Stomach (tissue), 4 donors: Measurements from ENCODE around the gene GPLD1.

Experiments used
- CTCF ChIP-seq, 7 experiments: fragments of 450-650 bp in 4 of 7; fragments of 200-600 bp in 3 of 7; sonication (generic) in 3 of 7; IDR thresholded peaks; one replicate each; pipeline ENCODE4 v1.5.1; 2016 to 2019; ENCODE audit warnings: antibody characterized with exemption in 7 of 7, control low read depth in 2 of 7, mild to moderate bottlenecking in 1 of 7
- EP300 ChIP-seq: sonication (generic); formaldehyde crosslinking; IDR thresholded peaks from one replicate; pipeline ENCODE4 v1.6.1; 2017; ENCODE audit warnings: antibody characterized with exemption
- POLR2A ChIP-seq, 4 donors: fragments of 450-650 bp; IDR thresholded peaks; one replicate each; pipeline ENCODE4 v1.6.1; 2016; ENCODE audit warnings: antibody characterized with exemption in 4 of 4, control low read depth in 2 of 4, mild to moderate bottlenecking in 1 of 4, moderate library complexity in 1 of 4
- POLR2AphosphoS5 ChIP-seq, 3 donors: sonication (generic); formaldehyde crosslinking; IDR thresholded peaks; one replicate each; pipeline ENCODE4 v1.6.1; 2016; ENCODE audit warnings: antibody characterized with exemption in 3 of 3

- TF ChIP-seq CTCF (IDR thresholded peaks at IDR 0.05): no peak
- TF ChIP-seq POLR2A (IDR thresholded peaks at IDR 0.05): no peak
- no peak for TF ChIP-seq EP300
- TF ChIP-seq POLR2AphosphoS5 (IDR thresholded peaks at IDR 0.05): no peak
These were observed 92.6 kb downstream of the GPLD1 start for GRCh38 chr6:24396824-24397223.
